Loucy (cell line): ENCODE results near the gene ARL6IP4.

ENCODE experiments used
- H2AFZ ChIP-seq: fragments of 200-600 bp; sonication (generic); 2 replicates; pipeline ENCODE4 v1.6.0; 2016; ENCODE audit warnings: antibody characterized with exemption, mild to moderate bottlenecking, low read length, moderate library complexity
- H3F3A ChIP-seq: fragments of 200-600 bp; 2 replicates; pipeline ENCODE4 v1.6.0; 2016; ENCODE audit warnings: antibody characterized with exemption, low read depth, mild to moderate bottlenecking
- H3K27me3 ChIP-seq: fragments of 200-600 bp; sonication (generic); 2 replicates; pipeline ENCODE4 v1.6.1; 2014; ENCODE audit warnings: low read length, mild to moderate bottlenecking; ENCODE audit not compliant: insufficient read depth, poor library complexity, severe bottlenecking
- H3K36me3 ChIP-seq: fragments of 200-600 bp; sonication (generic); 2 replicates; pipeline ENCODE4 v1.6.1; 2016; ENCODE audit warnings: low read length; ENCODE audit not compliant: insufficient read depth
- H3K4me1 ChIP-seq: fragments of 200-600 bp; sonication (generic); 2 replicates; pipeline ENCODE4 v1.5.1; 2014; ENCODE audit warnings: low read length, mild to moderate bottlenecking; ENCODE audit not compliant: insufficient read depth, poor library complexity, severe bottlenecking
- H3K4me2 ChIP-seq: fragments of 200-600 bp; sonication (generic); 2 replicates; pipeline ENCODE4 v1.6.0; 2014; ENCODE audit warnings: antibody characterized with exemption, low read length, low read depth, mild to moderate bottlenecking; ENCODE audit not compliant: poor library complexity, severe bottlenecking
- H3K4me3 ChIP-seq: fragments of 200-600 bp; sonication (generic); 2 replicates; pipeline ENCODE4 v1.5.1; 2014; ENCODE audit warnings: low read length, mild to moderate bottlenecking, mixed read lengths; ENCODE audit not compliant: poor library complexity, severe bottlenecking
- H3K79me2 ChIP-seq: fragments of 200-600 bp; sonication (generic); 2 replicates; pipeline ENCODE4 v1.6.1; 2014; ENCODE audit warnings: low read length; ENCODE audit not compliant: insufficient read depth
- H3K9ac ChIP-seq: fragments of 200-600 bp; sonication (generic); 2 replicates; pipeline ENCODE4 v1.6.0; 2014; ENCODE audit warnings: mild to moderate bottlenecking, low read depth, low read length, moderate library complexity; ENCODE audit not compliant: poor library complexity, severe bottlenecking
- H3K9me2 ChIP-seq: fragments of 200-600 bp; sonication (generic); replicated peaks from 2 replicates; pipeline ENCODE4 v1.6.1; 2016; ENCODE audit warnings: low read depth, low read length, mixed read lengths
- H3K9me3 ChIP-seq: fragments of 200-600 bp; sonication (generic); 2 replicates; pipeline ENCODE4 v1.6.1; 2014; ENCODE audit warnings: mild to moderate bottlenecking, antibody characterized with exemption, low read length, low read depth; ENCODE audit not compliant: insufficient read depth
- H4K20me1 ChIP-seq: fragments of 200-600 bp; sonication (generic); 2 replicates; pipeline ENCODE4 v1.6.0; 2014; ENCODE audit warnings: antibody characterized with exemption, low read length, mild to moderate bottlenecking; ENCODE audit not compliant: insufficient read depth, poor library complexity, severe bottlenecking
- CTCF ChIP-seq: fragments of 200-600 bp; sonication (generic); conservative IDR thresholded peaks from 2 replicates; pipeline ENCODE4 v1.5.1; 2014; ENCODE audit warnings: mild to moderate bottlenecking, antibody characterized with exemption, low read length
- EZH2phosphoT487 ChIP-seq: fragments of 200-600 bp; IDR thresholded peaks from 2 replicates; pipeline ENCODE4 v1.6.1; 2018; ENCODE audit warnings: antibody characterized with exemption, mild to moderate bottlenecking, moderate library complexity, borderline replicate concordance

ARL6IP4 gene

GRCh38 chr12:122965321-122965751 is 15.1 kb upstream of the ARL6IP4 start:
- Histone ChIP-seq H3F3A (no peaks in the 10 kb centered on the region), H3K27me3 (no peaks in the 10 kb centered on the region), H3K79me2 (no peaks in the 10 kb centered on the region), H3K9ac (peak overlapping the region; percentile 66), H3K4me2 (peak overlapping the region; percentile 98), H3K9me2 (no peaks in the 10 kb centered on the region), H2AFZ (no peak overlapping the region), H4K20me1 (no peaks in the 10 kb centered on the region), H3K36me3 (no peaks in the 10 kb centered on the region), H3K4me1 (peaks cover 8% of the 10 kb centered on the region), H3K9me3 (no peaks in the 10 kb centered on the region), H3K4me3 (peak overlapping the region; percentile 75)
- TF ChIP-seq EZH2phosphoT487 (no peak), CTCF (no peak)

- Histone ChIP-seq H3K9ac (peak within 1 kb of the TSS; percentile 66), H3K9me2 (no peaks in the 10 kb centered on the region), H2AFZ (peak within 1 kb of the TSS; percentile 87), H3K79me2 (no peaks in the 10 kb centered on the region), H3K4me2 (peak within 1 kb of the TSS; percentile 98), H3F3A (no peaks in the 10 kb centered on the region), H3K9me3 (no peaks in the 10 kb centered on the region), H3K4me1 (peaks cover 8% of the 10 kb centered on the region), H4K20me1 (no peaks in the 10 kb centered on the region), H3K27me3 (no peaks in the 10 kb centered on the region), H3K36me3 (no peaks in the 10 kb centered on the region), H3K4me3 (peak within 1 kb of the TSS; percentile 75)
- TF ChIP-seq CTCF (no peak), EZH2phosphoT487 (no peak)
Measured at GRCh38 chr12:122965851-122966742, 14.4 kb upstream of the ARL6IP4 start, which contains the start of gene ABCB9. Gene ABCB9 (minus strand): TSS chr12:122966463. CDS start chr12:122960235, 6,228 bp downstream.

DNA sequence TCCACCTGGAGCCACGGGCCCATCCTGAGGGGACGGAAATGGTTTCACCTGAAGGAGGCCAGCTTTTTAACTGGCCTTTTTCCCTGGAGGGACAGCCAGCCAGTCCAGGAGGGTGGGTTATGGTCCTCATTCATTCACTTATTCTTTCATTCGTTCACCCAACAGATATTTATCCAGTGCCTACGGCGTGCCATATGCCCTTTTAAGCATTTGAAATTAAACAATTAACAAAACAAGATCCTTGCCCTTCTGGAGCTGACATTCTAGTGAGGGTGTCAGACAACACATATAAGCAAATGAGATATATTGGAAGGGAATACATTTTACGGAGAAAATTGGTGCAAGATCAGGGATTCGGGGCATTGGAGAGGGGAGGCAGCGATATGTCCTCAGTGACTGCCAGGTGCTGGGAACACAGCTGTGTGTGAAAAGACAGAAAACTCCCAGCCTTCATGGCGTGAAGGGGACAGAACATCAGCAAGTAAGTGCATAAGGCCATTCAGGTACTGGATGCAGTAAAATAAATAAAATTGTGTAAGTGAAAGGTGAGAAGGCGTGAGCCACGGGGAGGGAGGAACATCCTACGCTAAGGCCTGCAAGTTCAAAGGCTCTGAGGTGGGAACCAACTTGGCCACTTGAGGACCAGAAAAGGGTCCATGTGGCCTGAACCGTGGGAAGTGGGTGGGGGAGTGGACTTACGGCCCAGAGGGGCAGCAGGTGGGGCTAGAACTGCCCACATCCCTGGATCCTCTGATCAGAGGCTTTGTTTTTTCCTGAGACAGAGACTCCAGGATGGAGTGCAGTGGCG is 13.5 kb upstream of the ARL6IP4 start:
- Histone ChIP-seq H3K27me3 (no peaks in the 10 kb centered on the region), H3K4me2 (no peak overlapping the region), H4K20me1 (no peaks in the 10 kb centered on the region), H3F3A (no peaks in the 10 kb centered on the region), H3K9me3 (no peaks in the 10 kb centered on the region), H3K9me2 (no peaks in the 10 kb centered on the region), H2AFZ (no peak overlapping the region), H3K36me3 (no peaks in the 10 kb centered on the region), H3K9ac (no peak overlapping the region), H3K4me3 (peak overlapping the region; percentile 32), H3K79me2 (no peaks in the 10 kb centered on the region), H3K4me1 (peaks cover 8% of the 10 kb centered on the region)
- TF ChIP-seq EZH2phosphoT487: no peak
